Peyer's patch (tissue), 4 donors: ENCODE measurements around the gene SYNE4.

Source experiments
- CTCF ChIP-seq, 6 experiments: fragments of 450-650 bp in 4 of 6; fragments of 200-600 bp in 2 of 6; sonication (generic) in 1 of 6; IDR thresholded peaks; one replicate each; pipeline ENCODE4 v1.5.1; 2017 to 2019; ENCODE audit warnings: antibody characterized with exemption in 6 of 6, mild to moderate bottlenecking in 3 of 6, moderate library complexity in 1 of 6
- POLR2A ChIP-seq, 2 donors: fragments of 450-650 bp; IDR thresholded peaks; one replicate each; pipeline ENCODE4 v1.5.1; 2017; ENCODE audit warnings: antibody characterized with exemption in 2 of 2, mild to moderate bottlenecking in 2 of 2, moderate library complexity in 2 of 2

GRCh38 chr19:35990771-35991730 lies 17.6 kb downstream of the SYNE4 start:
- TF ChIP-seq CTCF (IDR thresholded peaks at IDR 0.05) (no peak), POLR2A (IDR thresholded peaks at IDR 0.05) (no peak)
